HL-60 (cell line): ENCODE results near the gene SPATA12.

Experiments
- GABPA ChIP-seq: IDR thresholded peaks from 2 replicates; pipeline ENCODE4 v1.6.1; 2012; ENCODE audit warnings: low read depth
- POLR2AphosphoS5 ChIP-seq: IDR thresholded peaks from 2 replicates; pipeline ENCODE4 v1.6.1; 2012; ENCODE audit warnings: low read depth
- REST ChIP-seq: IDR thresholded peaks from 2 replicates; pipeline ENCODE4 v1.6.1; 2012; ENCODE audit warnings: low read depth; ENCODE audit not compliant: insufficient replicate concordance
- SPI1 ChIP-seq: IDR thresholded peaks from 2 replicates; pipeline ENCODE4 v1.6.1; 2012; ENCODE audit warnings: low read depth, mild to moderate bottlenecking, borderline replicate concordance
- TF ChIP-seq, protein P1 (sequence below): IDR thresholded peaks from one replicate; pipeline ENCODE4 v1.5.1; 2011; ENCODE audit warnings: low read length, control low read depth, inconsistent platforms; ENCODE audit not compliant: insufficient read depth

- TF ChIP-seq, protein P1, sequence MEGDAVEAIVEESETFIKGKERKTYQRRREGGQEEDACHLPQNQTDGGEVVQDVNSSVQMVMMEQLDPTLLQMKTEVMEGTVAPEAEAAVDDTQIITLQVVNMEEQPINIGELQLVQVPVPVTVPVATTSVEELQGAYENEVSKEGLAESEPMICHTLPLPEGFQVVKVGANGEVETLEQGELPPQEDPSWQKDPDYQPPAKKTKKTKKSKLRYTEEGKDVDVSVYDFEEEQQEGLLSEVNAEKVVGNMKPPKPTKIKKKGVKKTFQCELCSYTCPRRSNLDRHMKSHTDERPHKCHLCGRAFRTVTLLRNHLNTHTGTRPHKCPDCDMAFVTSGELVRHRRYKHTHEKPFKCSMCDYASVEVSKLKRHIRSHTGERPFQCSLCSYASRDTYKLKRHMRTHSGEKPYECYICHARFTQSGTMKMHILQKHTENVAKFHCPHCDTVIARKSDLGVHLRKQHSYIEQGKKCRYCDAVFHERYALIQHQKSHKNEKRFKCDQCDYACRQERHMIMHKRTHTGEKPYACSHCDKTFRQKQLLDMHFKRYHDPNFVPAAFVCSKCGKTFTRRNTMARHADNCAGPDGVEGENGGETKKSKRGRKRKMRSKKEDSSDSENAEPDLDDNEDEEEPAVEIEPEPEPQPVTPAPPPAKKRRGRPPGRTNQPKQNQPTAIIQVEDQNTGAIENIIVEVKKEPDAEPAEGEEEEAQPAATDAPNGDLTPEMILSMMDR: no peak
- TF ChIP-seq REST: no peak
- no peak for TF ChIP-seq POLR2AphosphoS5
- no peak for TF ChIP-seq GABPA
- TF ChIP-seq SPI1: no peak
These were observed 48.2 kb downstream of the SPATA12 start for GRCh38 chr3:57108684-57109083.
